GM19193 (cell line): ENCODE results near the gene TMEM135.

Experiments
- POLR2A ChIP-seq: IDR thresholded peaks from 4 replicates; pipeline ENCODE4 v1.6.1; 2011; ENCODE audit not compliant: insufficient read depth, insufficient read length; ENCODE audit errors: extremely low read depth

TMEM135 gene

DNA sequence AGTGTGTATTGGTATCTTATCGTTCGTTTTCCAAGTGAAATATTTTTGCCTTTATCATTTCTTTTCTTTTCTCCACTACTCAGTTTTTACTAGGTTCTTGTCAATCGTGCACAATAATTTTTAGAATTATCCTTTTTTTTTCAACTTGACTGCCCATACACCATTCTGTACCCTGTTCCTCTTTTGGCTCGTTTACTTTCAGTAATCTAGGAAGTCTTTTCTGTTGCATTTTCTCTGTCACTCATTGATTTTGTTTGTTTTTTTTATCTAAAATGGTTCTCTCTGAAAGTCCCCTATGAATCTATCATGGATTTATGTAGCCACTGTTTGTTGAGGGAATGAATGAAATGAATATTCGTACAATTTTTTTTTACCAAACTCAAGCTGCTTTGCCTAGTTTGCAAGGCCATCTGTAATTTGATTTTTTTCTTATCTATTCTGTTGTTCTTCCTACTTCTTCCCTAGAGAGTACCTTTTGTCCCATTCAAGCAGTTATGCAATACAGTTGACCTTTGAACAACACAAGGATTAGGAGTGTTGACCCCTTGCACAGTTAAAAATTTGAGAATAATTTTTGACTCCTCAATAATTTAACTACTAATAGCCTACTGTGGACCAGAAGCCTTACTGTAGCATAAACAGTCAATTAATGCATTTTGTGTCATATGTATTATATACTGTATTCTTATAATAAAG is 166.3 kb downstream of the TMEM135 start:
- no peak for TF ChIP-seq POLR2A

GRCh38 chr11:87212891-87213290 is 175.2 kb downstream of the TMEM135 start:
- no peak for TF ChIP-seq POLR2A

DNA sequence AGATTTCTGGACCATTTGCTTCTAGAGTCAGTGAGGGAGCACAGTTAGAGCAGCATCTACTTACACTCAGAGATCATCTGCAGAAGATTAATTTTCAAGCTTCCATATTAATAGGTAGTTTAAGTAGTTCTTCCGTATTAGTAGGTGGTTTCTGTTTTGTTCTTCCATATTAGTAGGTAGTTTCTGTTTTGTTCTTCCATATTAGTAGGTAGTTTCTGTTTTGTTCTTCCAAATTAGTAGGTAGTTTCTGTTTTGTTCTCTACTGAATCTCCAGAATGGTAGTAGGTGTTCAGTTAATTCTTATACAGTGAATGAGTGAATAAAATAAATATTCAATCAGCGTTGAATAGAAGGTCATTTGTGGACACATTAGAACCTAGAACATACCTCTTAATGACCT is 175.7 kb downstream of the TMEM135 start:
- no peak for TF ChIP-seq POLR2A

- TF ChIP-seq POLR2A, result no peak
These were observed 177.5 kb downstream of the TMEM135 start for GRCh38 chr11:87215236-87215635.

- TF ChIP-seq POLR2A, result no peak
These were observed 181.5 kb downstream of the TMEM135 start for GRCh38 chr11:87219266-87219665.

- TF ChIP-seq POLR2A, result no peak
These were observed 186.1 kb downstream of the TMEM135 start for GRCh38 chr11:87223816-87224215.

- no peak for TF ChIP-seq POLR2A
These were observed 186.8 kb downstream of the TMEM135 start for GRCh38 chr11:87224486-87224885.

- TF ChIP-seq POLR2A, result no peak
These were observed 191.1 kb downstream of the TMEM135 start for GRCh38 chr11:87228820-87229219.

DNA sequence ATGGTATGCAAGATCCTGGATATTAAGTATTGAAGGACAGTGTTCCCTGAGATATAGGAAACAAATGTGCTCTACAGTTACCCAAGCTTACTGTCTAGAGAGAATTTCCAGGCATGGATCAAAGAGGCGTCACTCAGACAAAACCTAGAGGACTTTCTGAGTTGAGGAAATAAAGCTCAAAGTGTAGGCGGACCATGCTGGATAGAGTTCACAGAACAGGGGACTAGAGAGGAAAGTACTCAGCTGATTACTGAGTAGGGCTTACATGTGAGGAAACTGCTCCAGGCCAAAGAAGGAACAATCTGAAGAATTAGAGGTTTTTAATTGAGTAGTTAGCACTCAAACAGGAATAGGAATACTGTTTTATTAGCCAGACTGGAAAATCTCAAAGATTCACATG is 193.3 kb downstream of the TMEM135 start:
- TF ChIP-seq POLR2A, result no peak

DNA sequence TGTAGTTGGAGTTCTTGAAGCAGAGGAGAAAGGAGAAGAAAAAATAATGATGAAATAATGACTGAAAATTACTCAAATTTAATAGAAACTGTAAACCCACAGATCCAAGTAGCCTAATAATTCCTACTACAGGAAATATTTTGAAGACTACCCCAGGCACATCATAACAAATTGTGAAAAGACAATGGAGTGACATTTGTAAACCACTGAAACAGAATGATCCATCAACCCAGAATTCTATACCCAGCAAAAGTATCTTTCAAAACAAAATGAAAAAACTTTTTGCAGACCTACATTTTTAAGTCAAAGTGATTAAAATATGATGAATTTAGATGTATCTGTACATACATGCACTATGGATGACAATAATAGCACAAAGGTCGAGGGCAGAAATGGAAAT is 194.6 kb downstream of the TMEM135 start:
- TF ChIP-seq POLR2A, result no peak

- TF ChIP-seq POLR2A, result no peak
These were observed 197.6 kb downstream of the TMEM135 start for GRCh38 chr11:87235366-87235765.

DNA sequence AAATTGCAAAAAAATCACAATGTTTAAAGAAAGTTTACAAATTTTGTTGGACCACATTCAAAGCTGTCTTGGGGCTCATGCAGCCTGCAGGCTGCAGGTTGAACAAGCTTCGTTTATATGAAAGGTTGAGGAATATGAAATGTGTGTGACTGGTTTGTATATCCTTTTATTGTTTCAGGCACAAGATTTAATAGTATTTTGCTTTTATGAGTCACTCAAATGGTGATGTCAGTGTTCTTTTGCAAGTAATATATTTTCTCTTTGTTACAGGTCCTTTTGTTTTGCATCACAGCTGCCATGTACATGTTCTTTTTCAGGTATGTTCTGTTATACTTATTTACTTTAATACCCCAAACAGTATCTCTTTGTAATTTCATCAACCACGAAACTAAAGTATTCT is 198.6 kb downstream of the TMEM135 start:
- TF ChIP-seq POLR2A, result no peak

DNA sequence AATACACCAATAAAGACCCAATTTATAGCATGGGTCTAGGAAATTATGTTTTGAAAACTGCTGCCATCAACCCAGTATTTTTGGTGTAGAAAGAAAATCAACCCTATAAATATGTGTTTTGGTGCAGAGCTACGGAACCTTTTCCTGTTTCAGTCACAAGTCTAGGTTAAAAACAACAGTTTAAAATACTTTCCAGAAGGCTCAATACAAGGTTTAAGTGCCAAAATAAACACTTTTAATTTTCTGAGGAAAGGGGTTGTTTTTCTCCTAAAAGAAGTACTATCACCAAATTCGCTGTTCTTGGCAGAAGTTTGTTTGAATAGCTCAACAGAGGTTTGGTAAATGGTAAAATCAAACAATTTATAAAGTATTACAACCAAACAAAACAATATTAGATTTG is 201.3 kb downstream of the TMEM135 start:
- TF ChIP-seq POLR2A, result no peak

DNA sequence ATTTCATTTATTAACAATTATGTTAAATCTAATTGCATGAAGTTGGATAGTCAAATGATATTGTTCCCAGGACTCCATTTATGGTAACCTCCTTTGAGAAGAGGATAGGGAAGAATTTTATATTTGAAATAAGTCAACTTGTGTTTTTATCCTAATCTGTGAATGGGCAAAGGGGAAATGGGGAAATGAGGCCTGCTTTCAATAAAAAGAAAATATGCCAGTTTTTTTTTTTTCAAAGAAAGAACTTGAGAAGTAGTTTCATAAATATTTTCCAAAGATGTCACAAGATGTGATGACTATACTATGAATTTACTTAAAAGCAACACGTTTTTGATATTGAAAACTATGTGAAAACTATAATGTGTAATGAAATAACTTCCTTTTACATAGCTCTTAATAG is 201.8 kb downstream of the TMEM135 start:
- TF ChIP-seq POLR2A, result no peak

- no peak for TF ChIP-seq POLR2A
These were observed 213.8 kb downstream of the TMEM135 start for GRCh38 chr11:87251560-87251959.

GRCh38 chr11:87252869-87253268 is 215.1 kb downstream of the TMEM135 start:
- no peak for TF ChIP-seq POLR2A

DNA sequence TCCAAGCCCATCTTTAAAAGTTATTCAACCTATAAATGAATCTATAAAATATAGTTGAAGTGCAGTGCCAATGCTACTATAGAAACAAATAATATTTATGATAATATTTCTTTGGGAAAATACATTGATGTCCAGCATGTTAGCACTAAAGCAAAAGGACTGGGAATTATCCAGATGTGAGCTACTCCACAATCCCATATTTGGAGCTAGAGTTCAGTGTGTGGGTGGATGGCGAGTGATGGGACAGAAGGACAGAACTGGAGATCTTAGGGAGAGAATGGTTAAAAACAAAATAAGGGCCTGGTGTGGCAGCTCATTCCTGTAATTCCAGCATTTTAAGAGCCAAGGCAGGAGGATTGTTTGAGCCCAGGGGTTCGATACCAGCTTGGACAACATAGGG is 216.8 kb downstream of the TMEM135 start:
- TF ChIP-seq POLR2A, result no peak

GRCh38 chr11:87255589-87255988 is 217.9 kb downstream of the TMEM135 start:
- no peak for TF ChIP-seq POLR2A

- no peak for TF ChIP-seq POLR2A
These were observed 219.1 kb downstream of the TMEM135 start for GRCh38 chr11:87256694-87257340.
